IMR-90 (cell line): ENCODE measurements around the gene AKIRIN2. TPM values are rescaled to one million over a fixed set of nuclear protein-coding genes. Genes with fewer than 3 reads are reported as not detected.

Experiments
- ATAC-seq: fragments of 200-7000 bp; cut with Tn5 transposase; 2 replicates; pipeline ENCODE4 v1.9.1; 2020; ENCODE audit warnings: low read depth, mild to moderate bottlenecking, moderate library complexity
- BruUV-seq: library from RNA; stranded (reverse); fragments of 400-500 nt; replicated peaks from 2 replicates; lab custom pipeline; 2021; lab: Mats Ljungman, UMichigan
- CTCF ChIA-PET: fragments of 300-600 bp; formaldehyde crosslinking; extraction: SDS; loops from one replicate; lab custom pipeline; 2021; ENCODE audit warnings: antibody characterized with exemption; lab: Yijun Ruan, JAX
- POLR2A ChIA-PET: fragments of 300-600 bp; sonication (Branson Sonifier 250); formaldehyde crosslinking; loops from one replicate; lab custom pipeline; 2022; ENCODE audit warnings: antibody characterized with exemption; ENCODE audit not compliant: unreplicated experiment; lab: Charles Lee
- DNase-seq: peaks from one replicate; pipeline ENCODE4 v3.0.0; 2013
- H2AFZ ChIP-seq: replicated peaks from 2 replicates; pipeline ENCODE3; 2013; ENCODE audit warnings: low read length, mild to moderate bottlenecking; ENCODE audit not compliant: poor library complexity
- H2AK5ac ChIP-seq: 2 replicates; pipeline ENCODE4 v1.6.1; 2013; ENCODE audit warnings: low read depth, low read length, inconsistent platforms
- H2AK9ac ChIP-seq: replicated peaks from 2 replicates; pipeline ENCODE3; 2013; ENCODE audit warnings: mild to moderate bottlenecking, low read depth, low read length, moderate library complexity; ENCODE audit not compliant: poor library complexity
- H2BK120ac ChIP-seq: 2 replicates; pipeline ENCODE4 v1.6.1; 2013; ENCODE audit warnings: low read depth, low read length, inconsistent platforms
- H2BK15ac ChIP-seq: 3 replicates; pipeline ENCODE4 v1.6.1; 2013; ENCODE audit warnings: low read depth, low read length, inconsistent platforms
- H2BK20ac ChIP-seq: 2 replicates; pipeline ENCODE4 v1.6.1; 2013; ENCODE audit warnings: low read depth, mild to moderate bottlenecking, inconsistent platforms, low read length, moderate library complexity
- H2BK5ac ChIP-seq: 2 replicates; pipeline ENCODE4 v1.6.1; 2013; ENCODE audit warnings: mild to moderate bottlenecking, low read depth, low read length, inconsistent platforms; ENCODE audit not compliant: poor library complexity, severe bottlenecking
- H3K14ac ChIP-seq: replicated peaks from 2 replicates; pipeline ENCODE4 v1.6.1; 2013; ENCODE audit warnings: low read depth, low read length, inconsistent platforms
- H3K18ac ChIP-seq: 2 replicates; pipeline ENCODE4 v1.6.1; 2013; ENCODE audit warnings: low read depth, low read length, control low read depth
- H3K23ac ChIP-seq: 2 replicates; pipeline ENCODE4 v1.6.1; 2013; ENCODE audit warnings: low read depth, low read length, inconsistent platforms
- H3K27ac ChIP-seq: 2 replicates; pipeline ENCODE4 v1.5.1; 2013; ENCODE audit warnings: mild to moderate bottlenecking, control low read depth, low read length; ENCODE audit not compliant: insufficient read depth
- H3K27me3 ChIP-seq: 2 replicates; pipeline ENCODE4 v1.6.1; 2013; ENCODE audit warnings: low read length; ENCODE audit not compliant: control insufficient read depth, insufficient read depth
- H3K36me3 ChIP-seq: 2 replicates; pipeline ENCODE4 v1.6.1; 2013; ENCODE audit warnings: low read length, mixed read lengths; ENCODE audit not compliant: control insufficient read depth, insufficient read depth
- H3K4ac ChIP-seq: 2 replicates; pipeline ENCODE4 v1.6.1; 2013; ENCODE audit warnings: low read depth, low read length, inconsistent platforms
- H3K4me1 ChIP-seq: 2 replicates; pipeline ENCODE4 v1.6.1; 2013; ENCODE audit warnings: low read length, mixed read lengths; ENCODE audit not compliant: control insufficient read depth, insufficient read depth
- H3K4me2 ChIP-seq: 2 replicates; pipeline ENCODE4 v1.6.1; 2013; ENCODE audit warnings: low read depth, mild to moderate bottlenecking, control low read depth, low read length, moderate library complexity
- H3K4me3 ChIP-seq: 2 replicates; pipeline ENCODE4 v1.5.1; 2013; ENCODE audit warnings: low read depth, mild to moderate bottlenecking, control low read depth, low read length, moderate library complexity; ENCODE audit not compliant: insufficient read depth
- H3K56ac ChIP-seq: 2 replicates; pipeline ENCODE4 v1.6.1; 2013; ENCODE audit warnings: low read length, inconsistent platforms; ENCODE audit not compliant: insufficient read depth; ENCODE audit errors: extremely low read depth
- H3K79me1 ChIP-seq, 2 experiments: 2 replicates each; pipeline ENCODE4 v1.6.1; 2013; ENCODE audit warnings: low read length in 2 of 2, inconsistent platforms in 1 of 2, low read depth in 1 of 2
- H3K9ac ChIP-seq: 2 replicates; pipeline ENCODE4 v1.6.1; 2013; ENCODE audit warnings: low read depth, low read length, control low read depth
- H3K9me1 ChIP-seq: 2 replicates; pipeline ENCODE4 v1.6.1; 2013; ENCODE audit warnings: low read length, inconsistent platforms; ENCODE audit not compliant: insufficient read depth
- H3K9me3 ChIP-seq: 2 replicates; pipeline ENCODE4 v1.6.1; 2013; ENCODE audit warnings: low read length; ENCODE audit not compliant: control insufficient read depth, insufficient read depth
- H4K20me1 ChIP-seq: 2 replicates; pipeline ENCODE4 v1.6.1; 2013; ENCODE audit warnings: low read length, inconsistent platforms; ENCODE audit not compliant: insufficient read depth
- H4K5ac ChIP-seq: 2 replicates; pipeline ENCODE4 v1.6.1; 2013; ENCODE audit warnings: mild to moderate bottlenecking, low read depth, low read length, control low read depth
- H4K8ac ChIP-seq, 2 experiments: 2 replicates each; pipeline ENCODE4 v1.6.1; 2013; ENCODE audit warnings: low read depth in 2 of 2, low read length in 2 of 2, control low read depth in 1 of 2, inconsistent platforms in 1 of 2
- H4K91ac ChIP-seq: 2 replicates; pipeline ENCODE4 v1.6.1; 2013; ENCODE audit warnings: low read depth, low read length, inconsistent platforms; ENCODE audit not compliant: insufficient read depth
- FOS ChIP-seq: fragments of 150-350 bp; IDR thresholded peaks from 2 replicates; pipeline ENCODE4 v1.6.1; 2016; ENCODE audit warnings: low read depth, low read length
- SMC3 ChIP-seq: fragments of 150-350 bp; IDR thresholded peaks from 2 replicates; pipeline ENCODE4 v1.6.1; 2016; ENCODE audit warnings: low read depth, mild to moderate bottlenecking, antibody characterized with exemption, low read length, moderate library complexity
- WGBS, 2 experiments: methylation state at CpG; one replicate each; pipeline versions ENCODE4 v1.1.5 to v1.1.7; 2013; ENCODE audit warnings: missing lambda C conversion rate in 2 of 2; ENCODE audit not compliant: insufficient read length in 1 of 2; ENCODE audit errors: extremely low coverage in 2 of 2; 5-methylcytosine and 5-hydroxymethylcytosine counted together
- dilution Hi-C: fragments of 300-500 bp; cut with HindIII; formaldehyde crosslinking; loops from one replicate; pipeline ENCODE4 v1.14.3; 2018; ENCODE audit warnings: low sequenced_read_pairs; ENCODE audit not compliant: unreplicated experiment
- in situ Hi-C: fragments of 300-500 bp; cut with MboI; formaldehyde crosslinking; loops from 3 replicates; pipeline ENCODE4 v1.14.3; 2019; ENCODE audit warnings: low sequenced_read_pairs, inconsistent platforms, mixed read lengths
- intact Hi-C: fragments of 100-400 bp; cut with micrococcal nuclease; formaldehyde crosslinking; loops from 2 replicates; pipeline ENCODE4 v1.10.0; 2022
- polyA plus RNA-seq, 3 experiments: library from polyadenylated mRNA; depleted of rRNA; stranded (reverse); fragments of >200 nt; gene quantifications; 2 replicates each; pipeline ENCODE4 v1.2.3, GENCODE V29; 2012; ENCODE audit warnings: low replicate concordance in 1 of 3
- total RNA-seq: library from RNA; depleted of rRNA; stranded (reverse); fragments of >200 nt; gene quantifications from 2 replicates; pipeline ENCODE4 v1.2.3, GENCODE V29; 2012

Gene AKIRIN2
- total and polyA plus RNA-seq, 2 of the 4 experiments (the other 2 are of a cell fraction), result 7.9 to 26.6 TPM

DNA sequence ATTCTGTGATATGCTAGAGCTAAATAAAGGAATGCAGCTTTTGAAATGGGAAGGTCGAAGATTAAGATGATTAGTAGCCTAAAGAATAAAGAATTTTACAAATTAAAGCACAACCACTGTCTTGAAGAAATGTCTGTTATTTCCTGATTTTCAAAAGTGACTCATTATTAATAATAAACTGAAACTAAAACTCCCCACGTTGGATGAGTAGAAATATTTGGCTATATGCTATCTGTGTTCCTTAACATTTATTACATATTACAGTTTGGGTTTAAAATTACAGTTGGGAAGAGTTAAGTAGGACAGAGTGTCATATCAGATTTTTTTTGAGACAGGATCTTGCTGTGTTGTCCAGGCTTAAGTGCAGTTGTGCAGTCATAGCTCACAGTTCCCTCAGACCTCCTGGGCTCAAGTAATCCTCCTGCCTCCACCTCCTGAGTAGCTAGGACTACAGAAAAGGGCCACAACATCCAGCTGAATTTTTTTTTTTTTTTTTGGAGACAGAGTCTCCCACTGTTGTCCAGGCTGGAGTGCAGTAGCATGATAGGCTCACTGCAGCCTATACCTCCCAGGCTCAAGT lies 47.1 kb downstream of the AKIRIN2 start:
- H3K79me1 ChIP-seq, result peaks cover 0 to 13% of the 10 kb centered on the region in 2 experiments; a peak in 2 of 4 replicates
- H4K91ac ChIP-seq, result peak overlapping the region; percentile 61; the same call in 1 of the 2 replicates
- H3K9ac ChIP-seq, result no peak overlapping the region
- H2BK5ac ChIP-seq, result peak overlapping the region; percentile 76
- H3K4ac ChIP-seq, result peak overlapping the region; percentile 60
- peak overlapping the region; percentile 30 for H2BK120ac ChIP-seq
- H4K5ac ChIP-seq, result 0 out of 2 replicates have a peak overlapping the region, but pooled peaks have one; percentile 44
- H3K56ac ChIP-seq, result no peak overlapping the region
- no peaks in the 10 kb centered on the region for H3K9me3 ChIP-seq
- H3K36me3 ChIP-seq, result peaks cover 4% of the 10 kb centered on the region
- ChIA-PET CTCF (interaction anchor here (0.7 kb wide), 1 partner anchor 14 kb away, joined by 7 read pairs; no protein-coding TSS in a partner anchor), POLR2A (no interaction called here)
- intact Hi-C loops, result no loop called here
- no peak overlapping the region; the same call in 2 of the 3 replicates for H2BK15ac ChIP-seq
- H3K4me3 ChIP-seq, result no peak overlapping the region
- no peak overlapping the region for H2AK9ac ChIP-seq
- H3K4me1 ChIP-seq, result peaks cover 2% of the 10 kb centered on the region; the same call in 1 of the 2 replicates
- dilution Hi-C loops, result no loop called here
- H2AFZ ChIP-seq, result peak overlapping the region; percentile 49
- DNase-seq, result peak; percentile 41
- H2BK20ac ChIP-seq, result peak overlapping the region; percentile 49; the same call in 1 of the 2 replicates
- H3K4me2 ChIP-seq, result peak overlapping the region; percentile 67; the same call in 1 of the 2 replicates
- ATAC-seq, result peak; percentile 64
- no peaks in the 10 kb centered on the region for H4K20me1 ChIP-seq
- peak overlapping the region in 1 of 2 experiments; percentile 54; a peak in 2 of 4 replicates for H4K8ac ChIP-seq
- WGBS, 2 experiments, result no CpG with 5 or more reads among the region's 2 CpGs
- H3K9me1 ChIP-seq, result peaks cover 11% of the 10 kb centered on the region
- peak overlapping the region; percentile 77; the same call in 1 of the 2 replicates for H3K27ac ChIP-seq
- peak overlapping the region; percentile 78; the same call in 1 of the 2 replicates for H3K14ac ChIP-seq
- in situ Hi-C loops, result no loop called here
- no peaks in the 10 kb centered on the region for H3K27me3 ChIP-seq
- peak overlapping the region; percentile 42; the same call in 1 of the 2 replicates for H3K18ac ChIP-seq
- no TSS peak for BruUV-seq
- H2AK5ac ChIP-seq, result peak overlapping the region; percentile 81; the same call in 1 of the 2 replicates
- TF ChIP-seq SMC3 (no peak), FOS (no peak)
- H3K23ac ChIP-seq, result peak overlapping the region; percentile 90; the same call in 1 of the 2 replicates
